Endodermal cell (in vitro differentiated cells): ENCODE data around the gene SH3GL1. TPM values are rescaled to one million over a fixed set of nuclear protein-coding genes. Genes with fewer than 3 reads are reported as not detected.

Experiments
- DNase-seq: peaks from one replicate; pipeline ENCODE4 v3.0.0-alpha.2; 2017
- H3K27ac ChIP-seq: 2 replicates; pipeline ENCODE4 v1.5.1; 2013; ENCODE audit warnings: mild to moderate bottlenecking, low read depth, low read length, moderate library complexity
- H3K27me3 ChIP-seq: 2 replicates; pipeline ENCODE4 v1.6.1; 2013; ENCODE audit warnings: mild to moderate bottlenecking, low read length, moderate library complexity; ENCODE audit not compliant: insufficient read depth, control insufficient read depth, poor library complexity, severe bottlenecking
- H3K36me3 ChIP-seq: 2 replicates; pipeline ENCODE4 v1.7.0; 2013; ENCODE audit warnings: mild to moderate bottlenecking, low read length, moderate library complexity; ENCODE audit not compliant: control insufficient read depth, insufficient read depth
- H3K4me1 ChIP-seq: one replicate; pipeline ENCODE4 v1.7.0; 2013; ENCODE audit warnings: low read length; ENCODE audit not compliant: control insufficient read depth, insufficient read depth
- H3K4me3 ChIP-seq: 2 replicates; pipeline ENCODE4 v1.5.1; 2013; ENCODE audit warnings: mild to moderate bottlenecking, low read length, moderate library complexity
- H3K9ac ChIP-seq: 2 replicates; pipeline ENCODE4 v1.6.1; 2013; ENCODE audit warnings: mild to moderate bottlenecking, low read length, moderate library complexity; ENCODE audit not compliant: poor library complexity, severe bottlenecking; ENCODE audit errors: extremely low read depth
- H3K9me3 ChIP-seq: 2 replicates; pipeline ENCODE4 v1.6.1; 2013; ENCODE audit warnings: mild to moderate bottlenecking, low read length, moderate library complexity; ENCODE audit not compliant: control insufficient read depth
- H3K27ac Mint-ChIP-seq: 2 replicates; pipeline ENCODE4 v1.8.0; 2020; ENCODE audit warnings: mixed read lengths
- H3K27me3 Mint-ChIP-seq: 2 replicates; pipeline ENCODE4 v1.8.0; 2021; ENCODE audit warnings: mild to moderate bottlenecking, mixed read lengths; ENCODE audit not compliant: insufficient read depth
- H3K36me3 Mint-ChIP-seq: 2 replicates; pipeline ENCODE4 v1.8.0; 2020; ENCODE audit warnings: low read depth, mixed read lengths
- H3K4me1 Mint-ChIP-seq: 2 replicates; pipeline ENCODE4 v1.8.0; 2020; ENCODE audit warnings: mixed read lengths
- H3K4me3 Mint-ChIP-seq: 2 replicates; pipeline ENCODE4 v1.8.0; 2020; ENCODE audit warnings: mild to moderate bottlenecking, moderate library complexity, mixed read lengths
- H3K9me3 Mint-ChIP-seq: 2 replicates; pipeline ENCODE4 v1.8.0; 2020; ENCODE audit warnings: mild to moderate bottlenecking, mixed read lengths
- WGBS, 2 experiments: methylation state at CpG; one replicate each; pipeline versions ENCODE4 v1.1.5 to v1.1.7; 2013; ENCODE audit warnings: missing lambda C conversion rate in 2 of 2, mixed read lengths in 1 of 2; ENCODE audit not compliant: insufficient coverage in 1 of 2, insufficient read length in 1 of 2; 5-methylcytosine and 5-hydroxymethylcytosine counted together
- total RNA-seq, 2 donors: library from RNA; stranded (reverse); fragmentation: NEBNext Ultra II Directional in 1 of 2; extraction: Animal tissue kit (Norgen Biotek cat#: 25700) in 1 of 2; gene quantifications; 2 replicates in 1 of 2; 3 replicates in 1 of 2; pipeline ENCODE4 v1.2.1, GENCODE V29; 2021
- TF ChIP-seq, protein P1 (sequence below): fragments of 200-600 bp; sonication (generic); conservative IDR thresholded peaks from 2 replicates; pipeline ENCODE4 v1.5.0; 2021; ENCODE audit warnings: antibody characterized with exemption, mild to moderate bottlenecking

SH3GL1 gene
- total RNA-seq, 2 donors from 2014 or later = 76.8 to 77.0 TPM

DNA sequence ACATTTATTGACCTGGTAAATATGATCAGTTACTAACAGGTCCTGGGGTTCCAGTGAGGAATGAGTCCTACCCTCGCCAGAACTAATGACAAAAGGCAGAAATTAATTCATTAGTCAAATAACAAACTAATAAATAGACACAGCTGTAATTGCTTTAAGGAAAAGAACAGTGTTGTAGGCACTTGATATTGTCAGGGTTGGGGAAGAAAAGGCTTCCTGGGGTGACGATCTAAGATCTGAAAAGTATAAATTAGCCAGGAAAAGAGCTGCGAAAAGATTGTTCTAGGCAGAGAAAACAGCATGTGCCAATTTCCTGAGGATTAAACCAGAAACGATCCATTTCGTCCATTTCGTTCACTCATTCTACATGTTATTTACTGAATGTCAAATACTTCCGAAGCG, 1.4 kb upstream of the SH3GL1 start:
- Histone ChIP-seq H3K4me3 (peak overlapping the region; percentile 82), H3K9ac (peak overlapping the region; percentile 43), H3K27me3 (no peaks in the 10 kb centered on the region), H3K27ac (no peak overlapping the region), H3K4me1 (no peaks in the 10 kb centered on the region), H3K36me3 (peaks cover 14% of the 10 kb centered on the region), H3K9me3 (no peaks in the 10 kb centered on the region)
- WGBS, 2 experiments = 24 to 37% methylated on average over 5 to 7 of the region's 8 CpGs
- TF ChIP-seq, protein P1, sequence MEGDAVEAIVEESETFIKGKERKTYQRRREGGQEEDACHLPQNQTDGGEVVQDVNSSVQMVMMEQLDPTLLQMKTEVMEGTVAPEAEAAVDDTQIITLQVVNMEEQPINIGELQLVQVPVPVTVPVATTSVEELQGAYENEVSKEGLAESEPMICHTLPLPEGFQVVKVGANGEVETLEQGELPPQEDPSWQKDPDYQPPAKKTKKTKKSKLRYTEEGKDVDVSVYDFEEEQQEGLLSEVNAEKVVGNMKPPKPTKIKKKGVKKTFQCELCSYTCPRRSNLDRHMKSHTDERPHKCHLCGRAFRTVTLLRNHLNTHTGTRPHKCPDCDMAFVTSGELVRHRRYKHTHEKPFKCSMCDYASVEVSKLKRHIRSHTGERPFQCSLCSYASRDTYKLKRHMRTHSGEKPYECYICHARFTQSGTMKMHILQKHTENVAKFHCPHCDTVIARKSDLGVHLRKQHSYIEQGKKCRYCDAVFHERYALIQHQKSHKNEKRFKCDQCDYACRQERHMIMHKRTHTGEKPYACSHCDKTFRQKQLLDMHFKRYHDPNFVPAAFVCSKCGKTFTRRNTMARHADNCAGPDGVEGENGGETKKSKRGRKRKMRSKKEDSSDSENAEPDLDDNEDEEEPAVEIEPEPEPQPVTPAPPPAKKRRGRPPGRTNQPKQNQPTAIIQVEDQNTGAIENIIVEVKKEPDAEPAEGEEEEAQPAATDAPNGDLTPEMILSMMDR = no peak
- H3K4me1 Mint-ChIP-seq = peaks cover 24% of the 10 kb centered on the region
- no peak for DNase-seq
- no peaks in the 10 kb centered on the region for H3K27me3 Mint-ChIP-seq
- H3K36me3 Mint-ChIP-seq = peaks cover 19% of the 10 kb centered on the region
- peak overlapping the region; percentile 87 for H3K4me3 Mint-ChIP-seq
- H3K9me3 Mint-ChIP-seq = no peaks in the 10 kb centered on the region
- peak overlapping the region; percentile 92 for H3K27ac Mint-ChIP-seq

DNA sequence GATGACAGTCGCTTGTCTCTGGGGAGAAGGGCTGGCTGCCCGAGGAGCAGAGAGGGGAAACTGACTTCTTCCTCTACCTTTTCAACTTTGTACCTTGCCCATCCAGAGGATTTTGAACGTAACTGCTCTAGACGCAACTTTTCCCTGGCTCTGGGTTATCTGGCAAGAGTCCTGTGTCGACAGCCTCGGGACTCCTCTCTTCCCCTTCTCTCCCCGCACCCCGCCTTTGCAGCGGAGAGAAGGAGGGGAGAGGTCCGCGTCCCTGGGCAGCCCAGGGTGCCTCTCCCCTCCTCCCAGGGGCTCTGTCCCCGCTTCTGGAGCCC, 574 bp downstream of the SH3GL1 start:
- Histone ChIP-seq H3K4me3 (peak overlapping the region; percentile 98), H3K27me3 (no peaks in the 10 kb centered on the region), H3K9me3 (no peaks in the 10 kb centered on the region), H3K4me1 (no peaks in the 10 kb centered on the region), H3K9ac (peak overlapping the region; percentile 80), H3K36me3 (peaks cover 21% of the 10 kb centered on the region), H3K27ac (peak overlapping the region; percentile 50)
- Mint-ChIP-seq H3K27me3 (no peaks in the 10 kb centered on the region), H3K4me1 (peaks cover 31% of the 10 kb centered on the region), H3K36me3 (peaks cover 22% of the 10 kb centered on the region), H3K27ac (peak overlapping the region; percentile 89), H3K4me3 (peak overlapping the region; percentile 78), H3K9me3 (no peaks in the 10 kb centered on the region)
- TF ChIP-seq, protein P1 = no peak
- DNase-seq = peak; percentile 71
- WGBS, 2 experiments = 0% methylated on average over 4 to 12 of the region's 12 CpGs

DNA sequence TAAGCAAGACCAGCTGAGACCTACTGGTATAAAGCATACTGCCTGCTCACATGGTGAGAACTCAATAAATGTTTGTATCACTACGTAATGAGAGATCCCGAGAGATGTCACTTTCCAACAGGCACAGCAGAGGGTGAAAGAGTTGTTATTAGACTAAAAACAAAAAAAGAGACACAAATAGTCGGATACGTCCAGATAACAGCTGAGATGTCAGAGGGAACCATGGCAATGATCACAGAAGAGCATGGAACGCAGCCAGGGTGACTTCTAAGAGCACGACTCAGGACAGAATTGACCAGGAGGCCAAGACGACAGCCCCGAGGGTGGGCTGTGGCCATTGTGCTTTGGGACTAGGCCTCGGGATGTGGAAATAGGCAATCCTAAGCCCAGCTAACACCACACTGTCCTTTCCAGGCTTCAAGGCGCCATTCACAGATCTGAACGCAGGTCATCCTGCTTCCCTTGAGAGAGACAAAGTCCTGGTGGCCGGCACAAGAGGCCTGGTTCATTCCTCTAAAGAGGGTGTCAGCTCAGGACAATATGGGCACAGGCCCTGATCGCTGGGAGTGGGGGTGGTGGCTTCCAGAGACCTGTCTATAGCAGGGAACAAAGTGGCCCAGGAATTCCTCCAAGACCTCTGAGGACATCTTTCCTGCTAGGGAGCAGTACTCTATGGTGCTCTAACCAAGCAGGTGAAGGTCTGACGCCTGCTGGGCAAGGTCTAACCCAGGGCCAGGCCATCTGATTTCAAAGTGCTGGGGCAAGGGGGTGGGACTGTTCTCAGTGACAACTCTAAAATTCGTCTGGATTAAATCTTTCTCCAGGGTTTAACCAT, 3.2 kb downstream of the SH3GL1 start:
- no peak overlapping the region for H3K9ac ChIP-seq
- Mint-ChIP-seq H3K9me3 (no peaks in the 10 kb centered on the region), H3K4me3 (no peak overlapping the region), H3K36me3 (peaks cover 16% of the 10 kb centered on the region), H3K4me1 (peaks cover 32% of the 10 kb centered on the region), H3K27ac (no peak overlapping the region), H3K27me3 (no peaks in the 10 kb centered on the region)
- 92 to 94% methylated on average over 14 to 15 of the region's 15 CpGs for WGBS, 2 experiments
- peaks cover 7% of the 10 kb centered on the region for H3K4me1 ChIP-seq
- TF ChIP-seq, protein P1 = no peak
- H3K27me3 ChIP-seq = no peaks in the 10 kb centered on the region
- H3K27ac ChIP-seq = peak overlapping the region; percentile 19
- peaks cover 21% of the 10 kb centered on the region for H3K36me3 ChIP-seq
- H3K9me3 ChIP-seq = no peaks in the 10 kb centered on the region
- peak; percentile 44 for DNase-seq
- no peak overlapping the region for H3K4me3 ChIP-seq
